HG02938 (cell line): Measurements from ENCODE around the gene FRMD8.

ENCODE experiments used
- ATAC-seq: cut with Tn5 transposase; IDR thresholded peaks from one replicate; pipeline ENCODE4 v1.9.1; 2021; ENCODE audit warnings: mild to moderate bottlenecking, moderate library complexity; ENCODE audit not compliant: unreplicated experiment

FRMD8 gene

DNA sequence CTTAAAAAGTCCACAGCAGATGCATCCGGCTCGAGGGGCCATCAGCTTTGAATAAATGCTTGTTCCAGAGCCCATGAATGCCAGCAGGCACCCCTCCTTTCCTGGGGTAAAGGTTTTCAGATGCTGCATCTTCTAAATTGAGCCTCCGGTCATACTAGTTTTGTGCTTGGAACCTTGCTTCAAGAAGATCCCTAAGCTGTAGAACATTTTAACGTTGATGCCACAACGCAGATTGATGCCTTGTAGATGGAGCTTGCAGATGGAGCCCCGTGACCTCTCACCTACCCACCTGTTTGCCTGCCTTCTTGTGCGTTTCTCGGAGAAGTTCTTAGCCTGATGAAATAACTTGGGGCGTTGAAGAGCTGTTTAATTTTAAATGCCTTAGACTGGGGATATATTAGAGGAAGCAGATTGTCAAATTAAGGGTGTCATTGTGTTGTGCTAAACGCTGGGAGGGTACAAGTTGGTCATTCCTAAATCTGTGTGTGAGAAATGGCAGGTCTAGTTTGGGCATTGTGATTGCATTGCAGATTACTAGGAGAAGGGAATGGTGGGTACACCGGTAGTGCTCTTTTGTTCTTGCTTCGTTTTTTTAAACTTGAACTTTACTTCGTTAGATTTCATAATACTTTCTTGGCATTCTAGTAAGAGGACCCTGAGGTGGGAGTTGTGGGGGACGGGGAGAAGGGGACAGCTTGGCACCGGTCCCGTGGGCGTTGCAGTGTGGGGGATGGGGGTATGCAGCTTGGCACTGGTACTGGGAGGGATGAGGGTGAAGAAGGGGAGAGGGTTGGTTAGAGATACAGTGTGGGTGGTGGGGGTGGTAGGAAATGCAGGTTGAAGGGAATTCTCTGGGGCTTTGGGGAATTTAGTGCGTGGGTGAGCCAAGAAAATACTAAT lies 38.0 kb downstream of the FRMD8 start:
- ATAC-seq = no peak

GRCh38 chr11:65425105-65425970 lies 38.9 kb downstream of the FRMD8 start:
- ATAC-seq = no peak

DNA sequence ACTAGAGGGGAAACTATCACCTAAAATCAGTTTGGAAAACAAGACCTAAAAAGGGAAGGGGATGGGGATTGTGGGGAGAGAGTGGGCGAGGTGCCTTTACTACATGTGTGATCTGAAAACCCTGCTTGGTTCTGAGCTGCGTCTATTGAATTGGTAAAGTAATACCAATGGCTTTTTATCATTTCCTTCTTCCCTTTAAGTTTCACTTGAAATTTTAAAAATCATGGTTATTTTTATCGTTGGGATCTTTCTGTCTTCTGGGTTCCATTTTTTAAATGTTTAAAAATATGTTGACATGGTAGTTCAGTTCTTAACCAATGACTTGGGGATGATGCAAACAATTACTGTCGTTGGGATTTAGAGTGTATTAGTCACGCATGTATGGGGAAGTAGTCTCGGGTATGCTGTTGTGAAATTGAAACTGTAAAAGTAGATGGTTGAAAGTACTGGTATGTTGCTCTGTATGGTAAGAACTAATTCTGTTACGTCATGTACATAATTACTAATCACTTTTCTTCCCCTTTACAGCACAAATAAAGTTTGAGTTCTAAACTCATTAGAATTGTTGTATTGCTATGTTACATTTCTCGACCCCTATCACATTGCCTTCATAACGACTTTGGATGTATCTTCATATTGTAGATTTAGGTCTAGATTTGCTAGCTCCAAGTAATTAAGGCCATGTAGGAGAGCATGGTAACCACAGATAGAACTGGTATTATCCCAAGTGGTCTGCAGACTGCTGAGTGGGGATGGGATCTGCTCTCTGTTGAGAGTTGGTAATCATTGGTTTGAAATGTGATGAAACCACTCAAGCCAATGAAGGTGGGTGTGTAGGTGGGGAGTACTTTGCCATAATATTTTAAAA lies 39.8 kb downstream of the FRMD8 start:
- ATAC-seq = no peak

DNA sequence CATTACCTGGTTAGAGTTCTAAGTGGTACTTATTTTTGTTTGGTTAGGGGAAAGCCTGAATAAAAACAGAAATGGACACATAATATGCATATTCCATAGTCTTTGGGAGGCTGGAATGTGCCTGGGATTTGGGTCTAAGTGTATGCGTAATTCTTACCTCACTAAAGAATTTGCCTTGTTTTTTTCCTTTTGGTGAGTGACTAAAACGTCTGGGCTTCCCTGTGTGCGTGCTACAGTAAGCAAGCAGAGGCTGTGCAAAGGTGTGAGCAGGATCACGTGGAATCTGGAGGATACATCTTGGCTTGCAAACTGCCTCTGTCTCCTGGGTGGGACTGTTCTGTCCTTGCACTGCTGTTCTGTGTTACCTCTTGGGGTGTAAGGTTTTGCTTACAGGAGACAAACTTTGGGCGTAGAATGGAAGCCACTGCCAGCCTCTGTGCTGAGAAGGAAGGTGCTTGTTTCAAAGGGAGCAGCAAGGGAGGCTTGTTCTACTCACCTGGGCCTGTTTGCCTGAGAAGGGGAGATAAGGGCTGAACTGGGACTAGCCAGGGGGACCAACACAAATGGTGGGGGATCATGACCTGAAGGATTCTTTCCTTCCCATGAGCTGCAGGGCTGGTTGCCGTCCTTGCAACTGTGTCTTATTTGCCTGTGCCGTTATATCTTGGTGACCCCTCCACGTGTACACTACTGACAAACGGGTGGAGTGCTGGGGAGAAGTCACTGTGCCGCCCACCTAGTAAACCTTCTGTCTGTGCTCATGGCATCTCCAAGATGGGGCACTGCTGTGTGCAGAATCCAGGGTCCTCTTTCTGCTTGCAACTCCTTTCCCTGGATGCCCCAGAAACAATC lies 40.6 kb downstream of the FRMD8 start:
- ATAC-seq = no peak

- ATAC-seq = no peak
Measured at GRCh38 chr11:65427691-65428577, 41.5 kb downstream of the FRMD8 start.

- ATAC-seq = no peak
Measured at GRCh38 chr11:65428578-65429067, 42.2 kb downstream of the FRMD8 start.

DNA sequence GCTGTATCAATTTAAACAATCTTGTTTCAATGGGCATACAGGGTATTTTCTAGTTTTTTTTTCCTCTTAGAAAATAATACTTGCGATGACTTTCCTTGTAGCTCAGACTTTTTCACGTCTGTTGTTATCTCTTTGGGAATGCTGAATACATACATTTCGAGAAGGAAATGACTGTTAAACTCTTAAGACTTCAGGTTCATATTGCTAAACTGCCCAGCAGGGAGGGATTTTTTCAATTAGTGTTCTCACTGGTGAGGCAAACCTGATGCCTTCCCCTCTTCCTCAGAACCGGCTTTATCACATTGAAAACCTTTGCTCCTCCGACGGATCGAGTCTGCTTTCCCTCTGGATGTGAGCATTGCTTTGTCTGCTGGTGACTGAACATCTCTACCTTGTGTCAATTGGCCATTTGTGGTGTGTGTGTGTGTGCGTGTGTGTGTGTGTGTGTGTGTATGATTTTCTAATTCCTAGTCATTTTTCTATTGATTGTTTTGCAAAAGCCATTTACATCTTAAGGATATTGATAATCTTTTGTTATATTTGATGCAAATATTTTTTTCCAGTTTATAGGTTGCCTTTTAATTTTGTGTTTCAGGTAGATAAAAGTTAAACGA lies 42.7 kb downstream of the FRMD8 start:
- ATAC-seq = no peak

GRCh38 chr11:65429724-65430405 lies 43.4 kb downstream of the FRMD8 start:
- no peak for ATAC-seq

DNA sequence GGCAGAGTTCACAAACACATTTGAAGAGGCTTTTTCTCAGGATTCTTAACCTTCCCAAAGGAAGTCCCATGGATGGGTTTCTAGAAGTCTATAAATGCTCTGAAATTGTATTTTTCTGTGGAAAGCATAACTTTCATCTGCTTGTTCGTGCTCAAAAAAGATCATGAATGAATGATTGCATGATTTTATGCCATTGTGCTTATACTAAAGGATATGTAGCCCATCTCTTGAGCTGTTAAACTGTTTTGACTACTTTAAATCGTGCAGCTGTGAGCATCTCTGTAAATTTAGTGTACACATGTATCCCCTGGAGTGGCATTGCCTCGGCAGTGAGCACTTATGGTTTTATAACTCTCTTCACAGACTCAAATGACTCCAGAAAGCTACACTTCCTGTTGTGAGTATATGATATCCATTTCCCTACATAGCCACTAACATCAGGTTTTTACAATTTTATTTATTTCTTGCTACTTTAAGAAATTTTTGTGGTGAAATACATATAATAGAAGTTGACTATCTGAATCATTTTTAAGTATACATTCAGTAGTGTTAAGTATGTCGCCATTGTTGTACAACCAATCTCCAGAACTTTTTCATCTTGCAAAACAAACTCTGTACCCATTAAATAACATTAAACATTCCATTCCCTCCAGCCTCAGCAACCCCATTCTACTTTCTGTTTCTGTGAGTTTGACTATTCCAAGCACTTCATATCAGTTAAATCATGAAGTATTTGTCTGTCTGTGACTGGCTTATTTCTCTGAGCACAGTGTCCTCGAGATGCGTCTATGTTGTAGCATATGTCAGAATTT lies 44.2 kb downstream of the FRMD8 start:
- no peak for ATAC-seq

GRCh38 chr11:65431451-65432099 lies 45.1 kb downstream of the FRMD8 start:
- ATAC-seq = no peak

GRCh38 chr11:65432100-65432650 lies 45.7 kb downstream of the FRMD8 start:
- no peak for ATAC-seq

- ATAC-seq = no peak
Measured at GRCh38 chr11:65432686-65433582, 46.5 kb downstream of the FRMD8 start.

DNA sequence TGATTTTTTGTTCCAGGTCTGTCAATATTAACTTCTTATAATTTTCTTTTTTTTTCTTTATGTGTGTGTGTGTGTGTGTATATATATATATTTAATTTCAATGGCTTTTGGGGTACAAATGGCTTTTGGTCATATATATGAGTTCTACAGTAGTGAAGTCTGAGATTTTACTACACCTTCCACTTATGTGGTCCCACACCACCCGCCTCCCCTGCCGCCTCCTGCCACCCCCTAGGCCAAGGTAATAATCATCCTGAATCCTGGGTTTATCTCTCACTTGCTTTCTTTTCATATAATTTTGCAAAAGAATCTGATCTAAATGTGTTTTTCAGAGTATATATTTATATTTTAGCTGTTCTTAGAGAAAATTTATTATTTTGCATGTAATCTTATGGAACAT lies 47.2 kb downstream of the FRMD8 start:
- no peak for ATAC-seq

GRCh38 chr11:65434057-65434666 lies 47.7 kb downstream of the FRMD8 start:
- no peak for ATAC-seq
